HepG2 (cell line): ENCODE results near the gene PPP1R12C. TPM values are rescaled to one million over a fixed set of nuclear protein-coding genes. Genes with fewer than 3 reads are reported as not detected.
A peak's percentile ranks its signal among the peaks of the same experiment; 100 is the strongest.

Experiments used
- E2F1 ChIP-seq: sonication (generic); formaldehyde crosslinking; IDR thresholded peaks from 2 replicates; pipeline ENCODE4 v1.5.0; 2020; ENCODE audit warnings: missing genetic modification reagents
- ETS1 ChIP-seq: sonication (generic); formaldehyde crosslinking; IDR thresholded peaks from 2 replicates; pipeline ENCODE4 v1.4.0; 2020; ENCODE audit warnings: missing genetic modification reagents
- FOXA3 ChIP-seq: IDR thresholded peaks from 2 replicates; pipeline ENCODE4 v1.6.1; 2016; ENCODE audit warnings: missing genetic modification reagents, missing compliant biosample characterization
- FOXK1 ChIP-seq: sonication (generic); formaldehyde crosslinking; IDR thresholded peaks from 2 replicates; pipeline ENCODE4 v1.4.0; 2020; ENCODE audit warnings: low read depth, missing genetic modification reagents, borderline replicate concordance
- JUN ChIP-seq: sonication (generic); formaldehyde crosslinking; IDR thresholded peaks from 2 replicates; pipeline ENCODE4 v1.4.0; 2020; ENCODE audit warnings: mild to moderate bottlenecking, missing genetic modification reagents
- MED1 ChIP-seq: sonication (generic); formaldehyde crosslinking; IDR thresholded peaks from 2 replicates; pipeline ENCODE4 v1.4.0; 2020; ENCODE audit warnings: missing genetic modification reagents
- RELA ChIP-seq: sonication (generic); formaldehyde crosslinking; IDR thresholded peaks from 2 replicates; pipeline ENCODE4 v1.4.0; 2020; ENCODE audit warnings: missing genetic modification reagents
- RFX3 ChIP-seq: IDR thresholded peaks from 2 replicates; pipeline ENCODE4 v1.6.1; 2016; ENCODE audit warnings: missing biosample characterization, missing genetic modification reagents
- SRSF9 ChIP-seq: fragments of 200-400 bp; formaldehyde crosslinking; IDR thresholded peaks from 2 replicates; pipeline ENCODE4 v1.6.1; 2018; ENCODE audit warnings: borderline replicate concordance, mild to moderate bottlenecking, low read depth, low read length; ENCODE audit not compliant: insufficient read depth, poor library complexity, severe bottlenecking
- STAT6 ChIP-seq: sonication (generic); formaldehyde crosslinking; IDR thresholded peaks from 2 replicates; pipeline ENCODE4 v1.4.0; 2020; ENCODE audit warnings: missing genetic modification reagents, mild to moderate bottlenecking, borderline replicate concordance
- TARDBP ChIP-seq: sonication (generic); formaldehyde crosslinking; IDR thresholded peaks from 2 replicates; pipeline ENCODE4 v1.8.0; 2022; ENCODE audit warnings: mild to moderate bottlenecking, missing genetic modification reagents
- ZKSCAN5 ChIP-seq: sonication (generic); formaldehyde crosslinking; IDR thresholded peaks from 2 replicates; pipeline ENCODE4 v1.5.1; 2020; ENCODE audit warnings: mild to moderate bottlenecking, missing genetic modification reagents
- ZNF292 ChIP-seq: sonication (generic); formaldehyde crosslinking; IDR thresholded peaks from 2 replicates; pipeline ENCODE4 v1.8.1; 2022; ENCODE audit warnings: mild to moderate bottlenecking, low read depth, missing genetic modification reagents, borderline replicate concordance
- ZNF317 ChIP-seq: sonication (generic); formaldehyde crosslinking; IDR thresholded peaks from 2 replicates; pipeline ENCODE4 v1.5.0; 2020; ENCODE audit warnings: mild to moderate bottlenecking, missing genetic modification reagents
- ZNF776 ChIP-seq: sonication (generic); formaldehyde crosslinking; IDR thresholded peaks from 2 replicates; pipeline ENCODE4 v1.4.0; 2020; ENCODE audit warnings: mild to moderate bottlenecking, missing genetic modification reagents
- polyA plus RNA-seq, 8 experiments: library from polyadenylated mRNA; depleted of rRNA in 3 of 8; stranded (reverse) in 7 of 8; unstranded in 1 of 8; fragments of >200 nt; fragmentation: Illumina TruSeq in 4 of 8; extraction: Trizol in 4 of 8; gene quantifications; 2 replicates each; pipeline versions ENCODE4 v1.2.1 to v1.2.3, GENCODE V29; 2011 to 2016; ENCODE audit warnings: low read depth in 4 of 8, missing spikeins in 1 of 8, mixed read lengths in 1 of 8; ENCODE audit not compliant: insufficient read depth in 1 of 8
- total RNA-seq, 5 experiments: library from RNA; depleted of rRNA; stranded (reverse); fragments of >200 nt; fragmentation: Illumina TruSeq; extraction: Trizol; gene quantifications; 2 replicates each; pipeline ENCODE4 v1.2.3, GENCODE V29; 2016; ENCODE audit warnings: low read depth in 1 of 5
- TF ChIP-seq, protein P1 (sequence below): sonication (generic); formaldehyde crosslinking; IDR thresholded peaks from 2 replicates; pipeline ENCODE4 v1.4.0; 2020; ENCODE audit warnings: mild to moderate bottlenecking, missing genetic modification reagents
- TF ChIP-seq, protein P2 (sequence below): sonication (generic); formaldehyde crosslinking; IDR thresholded peaks from 2 replicates; pipeline ENCODE4 v1.4.0; 2020; ENCODE audit warnings: missing genetic modification reagents, borderline replicate concordance

Gene PPP1R12C
- total and polyA plus RNA-seq, 2 of the 13 experiments (the other 11 are each of a cell fraction or from before 2014, with no cell fraction given): 29.7 to 30.3 TPM

DNA sequence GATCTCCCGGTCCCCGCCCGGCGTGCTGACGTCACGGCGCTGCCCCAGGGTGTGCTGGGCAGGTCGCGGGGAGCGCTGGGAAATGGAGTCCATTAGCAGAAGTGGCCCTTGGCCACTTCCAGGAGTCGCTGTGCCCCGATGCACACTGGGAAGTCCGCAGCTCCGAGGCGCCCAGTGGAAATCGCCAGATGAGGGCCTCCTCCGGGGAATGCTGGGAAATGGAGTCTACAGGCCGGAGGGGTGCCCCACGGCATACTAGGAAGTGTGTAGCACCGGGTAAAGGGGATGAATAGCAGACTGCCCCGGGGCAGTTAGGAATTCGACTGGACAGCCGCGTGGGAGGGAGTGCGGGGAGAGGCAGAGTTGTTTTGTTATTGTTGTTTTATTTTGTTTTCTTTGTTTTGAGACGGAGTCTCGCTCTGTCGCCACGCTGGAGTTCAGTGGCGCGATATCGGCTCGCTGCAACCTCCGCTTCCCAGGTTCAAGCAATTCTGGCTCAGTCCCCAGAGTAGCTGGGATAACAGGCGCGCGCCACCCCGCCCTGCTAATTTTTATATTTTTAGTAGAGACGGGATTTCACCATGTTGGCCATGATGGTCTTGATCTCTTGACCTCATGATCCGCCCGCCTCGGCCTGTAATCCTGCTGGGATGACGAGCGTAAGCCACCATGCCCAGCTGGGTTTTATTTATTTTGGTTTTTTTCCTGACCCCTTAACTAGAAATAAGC lies 390 bp upstream of the PPP1R12C start (continued):
- TF ChIP-seq FOXA3 (CRISPR knock-in tag): peak; percentile 44; the same call in 1 of the 2 replicates
- TF ChIP-seq STAT6 (CRISPR knock-in tag): no peak
- no peak for TF ChIP-seq ZNF776 (CRISPR knock-in tag)
- TF ChIP-seq, protein P1, sequence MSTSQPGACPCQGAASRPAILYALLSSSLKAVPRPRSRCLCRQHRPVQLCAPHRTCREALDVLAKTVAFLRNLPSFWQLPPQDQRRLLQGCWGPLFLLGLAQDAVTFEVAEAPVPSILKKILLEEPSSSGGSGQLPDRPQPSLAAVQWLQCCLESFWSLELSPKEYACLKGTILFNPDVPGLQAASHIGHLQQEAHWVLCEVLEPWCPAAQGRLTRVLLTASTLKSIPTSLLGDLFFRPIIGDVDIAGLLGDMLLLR: no peak
- peak; percentile 52; the same call in 1 of the 2 replicates for TF ChIP-seq MED1 (CRISPR knock-in tag)
- TF ChIP-seq ZNF317 (CRISPR knock-in tag): peak; percentile 61
- no peak; the same call in 1 of the 2 replicates for TF ChIP-seq E2F1 (CRISPR knock-in tag)
- TF ChIP-seq RFX3 (CRISPR knock-in tag): no peak
- TF ChIP-seq ZKSCAN5 (CRISPR knock-in tag): no peak
- peak; percentile 62 for TF ChIP-seq TARDBP (CRISPR knock-in tag)
- TF ChIP-seq SRSF9: no peak
- TF ChIP-seq, protein P2, sequence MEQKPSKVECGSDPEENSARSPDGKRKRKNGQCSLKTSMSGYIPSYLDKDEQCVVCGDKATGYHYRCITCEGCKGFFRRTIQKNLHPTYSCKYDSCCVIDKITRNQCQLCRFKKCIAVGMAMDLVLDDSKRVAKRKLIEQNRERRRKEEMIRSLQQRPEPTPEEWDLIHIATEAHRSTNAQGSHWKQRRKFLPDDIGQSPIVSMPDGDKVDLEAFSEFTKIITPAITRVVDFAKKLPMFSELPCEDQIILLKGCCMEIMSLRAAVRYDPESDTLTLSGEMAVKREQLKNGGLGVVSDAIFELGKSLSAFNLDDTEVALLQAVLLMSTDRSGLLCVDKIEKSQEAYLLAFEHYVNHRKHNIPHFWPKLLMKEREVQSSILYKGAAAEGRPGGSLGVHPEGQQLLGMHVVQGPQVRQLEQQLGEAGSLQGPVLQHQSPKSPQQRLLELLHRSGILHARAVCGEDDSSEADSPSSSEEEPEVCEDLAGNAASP: no peak
- TF ChIP-seq ZNF292 (CRISPR knock-in tag): no peak
- no peak for TF ChIP-seq RELA
- TF ChIP-seq FOXK1 (CRISPR knock-in tag): peak; percentile 78; the same call in 1 of the 2 replicates
- no peak for TF ChIP-seq JUN (CRISPR knock-in tag)
- TF ChIP-seq ETS1 (CRISPR knock-in tag): no peak
